HepG2 (cell line): ENCODE measurements around the gene C5orf34. TPM values are rescaled to one million over a fixed set of nuclear protein-coding genes. Genes with fewer than 3 reads are reported as not detected.

Experiments
- AKAP8 ChIP-seq: sonication (generic); formaldehyde crosslinking; IDR thresholded peaks from 2 replicates; pipeline ENCODE4 v1.5.1; 2020; ENCODE audit warnings: mild to moderate bottlenecking, missing genetic modification reagents
- BCL6 ChIP-seq: IDR thresholded peaks from 2 replicates; pipeline ENCODE4 v1.6.1; 2016; ENCODE audit warnings: missing genetic modification reagents, missing compliant biosample characterization
- BORCS8-MEF2B ChIP-seq: sonication (generic); formaldehyde crosslinking; IDR thresholded peaks from 2 replicates; pipeline ENCODE4 v1.8.0; 2022; ENCODE audit warnings: mild to moderate bottlenecking, missing genetic modification reagents
- EED ChIP-seq: sonication (generic); formaldehyde crosslinking; IDR thresholded peaks from 2 replicates; pipeline ENCODE4 v1.5.0; 2020; ENCODE audit warnings: mild to moderate bottlenecking, missing genetic modification reagents
- FOSL1 ChIP-seq: sonication (generic); formaldehyde crosslinking; IDR thresholded peaks from 2 replicates; pipeline ENCODE4 v1.9.0; 2021; ENCODE audit warnings: missing genetic modification reagents, borderline replicate concordance
- GTF3A ChIP-seq: sonication (generic); formaldehyde crosslinking; conservative IDR thresholded peaks from 2 replicates; pipeline ENCODE4 v1.4.0; 2020; ENCODE audit warnings: mild to moderate bottlenecking, missing genetic modification reagents
- HMG20A ChIP-seq: IDR thresholded peaks from 2 replicates; pipeline ENCODE4 v1.6.1; 2016; ENCODE audit warnings: borderline replicate concordance
- HNRNPH1 ChIP-seq: fragments of 200-400 bp; formaldehyde crosslinking; optimal IDR thresholded peaks from 2 replicates; pipeline ENCODE3; 2017; ENCODE audit warnings: mild to moderate bottlenecking, low read depth, low read length
- MBD4 ChIP-seq: IDR thresholded peaks from 2 replicates; pipeline ENCODE4 v1.6.1; 2012; ENCODE audit warnings: low read length, inconsistent platforms, borderline replicate concordance
- MBNL3 ChIP-seq: fragments of 250-450 bp; sonication (Bioruptor Pico); conservative IDR thresholded peaks from 2 replicates; pipeline ENCODE4 v1.8.0; 2022; ENCODE audit warnings: mild to moderate bottlenecking, inconsistent platforms
- NFKB2 ChIP-seq: sonication (generic); formaldehyde crosslinking; IDR thresholded peaks from 2 replicates; pipeline ENCODE4 v1.4.0; 2020; ENCODE audit warnings: missing genetic modification reagents, borderline replicate concordance
- RARA ChIP-seq: IDR thresholded peaks from 2 replicates; pipeline ENCODE4 v1.6.1; 2016; ENCODE audit warnings: missing genetic modification reagents, missing compliant biosample characterization
- STAG1 ChIP-seq: sonication (generic); formaldehyde crosslinking; IDR thresholded peaks from 2 replicates; pipeline ENCODE4 v1.4.0; 2020; ENCODE audit warnings: missing genetic modification reagents
- SYNCRIP ChIP-seq: fragments of 200-400 bp; formaldehyde crosslinking; IDR thresholded peaks from 2 replicates; pipeline ENCODE4 v1.6.1; 2018; ENCODE audit warnings: mild to moderate bottlenecking, low read depth, low read length; ENCODE audit not compliant: insufficient read depth
- TARDBP ChIP-seq: sonication (generic); formaldehyde crosslinking; IDR thresholded peaks from 2 replicates; pipeline ENCODE4 v1.8.0; 2022; ENCODE audit warnings: mild to moderate bottlenecking, missing genetic modification reagents
- TEAD3 ChIP-seq: optimal IDR thresholded peaks from 2 replicates; pipeline ENCODE3; 2016; ENCODE audit warnings: borderline replicate concordance
- ZBTB10 ChIP-seq: sonication (generic); formaldehyde crosslinking; IDR thresholded peaks from 2 replicates; pipeline ENCODE4 v1.4.0; 2020; ENCODE audit warnings: missing genetic modification reagents, borderline replicate concordance
- ZMYM2 ChIP-seq: sonication (generic); formaldehyde crosslinking; IDR thresholded peaks from 2 replicates; pipeline ENCODE4 v1.8.0; 2022; ENCODE audit warnings: mild to moderate bottlenecking, missing genetic modification reagents
- ZNF124 ChIP-seq: sonication (generic); formaldehyde crosslinking; IDR thresholded peaks from 2 replicates; pipeline ENCODE4 v1.4.0; 2020; ENCODE audit warnings: missing genetic modification reagents
- ZNF235 ChIP-seq: sonication (generic); formaldehyde crosslinking; IDR thresholded peaks from 2 replicates; pipeline ENCODE4 v1.8.1; 2023; ENCODE audit warnings: mild to moderate bottlenecking, missing genetic modification reagents, borderline replicate concordance
- ZNF34 ChIP-seq: sonication (generic); formaldehyde crosslinking; IDR thresholded peaks from 2 replicates; pipeline ENCODE4 v1.4.0; 2020; ENCODE audit warnings: mild to moderate bottlenecking, missing genetic modification reagents, borderline replicate concordance
- ZNF567 ChIP-seq: sonication (generic); formaldehyde crosslinking; IDR thresholded peaks from 2 replicates; pipeline ENCODE4 v1.8.1; 2023; ENCODE audit warnings: mild to moderate bottlenecking, missing genetic modification reagents, borderline replicate concordance
- ZNF577 ChIP-seq: sonication (generic); formaldehyde crosslinking; IDR thresholded peaks from 2 replicates; pipeline ENCODE4 v1.4.0; 2020; ENCODE audit warnings: mild to moderate bottlenecking, low read depth, missing genetic modification reagents, borderline replicate concordance
- ZNF781 ChIP-seq: sonication (generic); formaldehyde crosslinking; IDR thresholded peaks from 2 replicates; pipeline ENCODE4 v1.5.1; 2020; ENCODE audit warnings: borderline replicate concordance, mild to moderate bottlenecking, missing genetic modification reagents; ENCODE audit errors: not compliant biosample characterization
- polyA plus RNA-seq, 8 experiments: library from polyadenylated mRNA; depleted of rRNA in 3 of 8; stranded (reverse) in 7 of 8; unstranded in 1 of 8; fragments of >200 nt; fragmentation: Illumina TruSeq in 4 of 8; extraction: Trizol in 4 of 8; gene quantifications; 2 replicates each; pipeline versions ENCODE4 v1.2.1 to v1.2.3, GENCODE V29; 2011 to 2016; ENCODE audit warnings: low read depth in 4 of 8, missing spikeins in 1 of 8, mixed read lengths in 1 of 8; ENCODE audit not compliant: insufficient read depth in 1 of 8
- total RNA-seq, 5 experiments: library from RNA; depleted of rRNA; stranded (reverse); fragments of >200 nt; fragmentation: Illumina TruSeq; extraction: Trizol; gene quantifications; 2 replicates each; pipeline ENCODE4 v1.2.3, GENCODE V29; 2016; ENCODE audit warnings: low read depth in 1 of 5
- TF ChIP-seq, protein P1 (sequence below): sonication (generic); formaldehyde crosslinking; IDR thresholded peaks from 2 replicates; pipeline ENCODE4 v1.5.0; 2020; ENCODE audit warnings: mild to moderate bottlenecking, missing genetic modification reagents, borderline replicate concordance

C5orf34 gene
- total and polyA plus RNA-seq, 2 of the 13 experiments (the other 11 are each of a cell fraction or from before 2014, with no cell fraction given), result 3.2 to 6.4 TPM

GRCh38 chr5:43555895-43556606 lies 41.1 kb upstream of the C5orf34 start (continued):
- no peak for TF ChIP-seq ZNF34 (CRISPR knock-in tag)
- TF ChIP-seq ZBTB10 (CRISPR knock-in tag), result no peak
- TF ChIP-seq ZNF781 (CRISPR knock-in tag), result no peak
- no peak for TF ChIP-seq ZNF124 (CRISPR knock-in tag)
- TF ChIP-seq STAG1 (CRISPR knock-in tag), result no peak
- peak; percentile 35 for TF ChIP-seq TEAD3 (CRISPR knock-in tag)
- TF ChIP-seq BORCS8-MEF2B (CRISPR knock-in tag), result 0 out of 2 replicates have a peak, but pooled peaks have one; percentile 38
- no peak for TF ChIP-seq ZMYM2 (CRISPR knock-in tag)
- no peak for TF ChIP-seq EED (CRISPR knock-in tag)
- no peak for TF ChIP-seq HMG20A
- TF ChIP-seq, protein P1, sequence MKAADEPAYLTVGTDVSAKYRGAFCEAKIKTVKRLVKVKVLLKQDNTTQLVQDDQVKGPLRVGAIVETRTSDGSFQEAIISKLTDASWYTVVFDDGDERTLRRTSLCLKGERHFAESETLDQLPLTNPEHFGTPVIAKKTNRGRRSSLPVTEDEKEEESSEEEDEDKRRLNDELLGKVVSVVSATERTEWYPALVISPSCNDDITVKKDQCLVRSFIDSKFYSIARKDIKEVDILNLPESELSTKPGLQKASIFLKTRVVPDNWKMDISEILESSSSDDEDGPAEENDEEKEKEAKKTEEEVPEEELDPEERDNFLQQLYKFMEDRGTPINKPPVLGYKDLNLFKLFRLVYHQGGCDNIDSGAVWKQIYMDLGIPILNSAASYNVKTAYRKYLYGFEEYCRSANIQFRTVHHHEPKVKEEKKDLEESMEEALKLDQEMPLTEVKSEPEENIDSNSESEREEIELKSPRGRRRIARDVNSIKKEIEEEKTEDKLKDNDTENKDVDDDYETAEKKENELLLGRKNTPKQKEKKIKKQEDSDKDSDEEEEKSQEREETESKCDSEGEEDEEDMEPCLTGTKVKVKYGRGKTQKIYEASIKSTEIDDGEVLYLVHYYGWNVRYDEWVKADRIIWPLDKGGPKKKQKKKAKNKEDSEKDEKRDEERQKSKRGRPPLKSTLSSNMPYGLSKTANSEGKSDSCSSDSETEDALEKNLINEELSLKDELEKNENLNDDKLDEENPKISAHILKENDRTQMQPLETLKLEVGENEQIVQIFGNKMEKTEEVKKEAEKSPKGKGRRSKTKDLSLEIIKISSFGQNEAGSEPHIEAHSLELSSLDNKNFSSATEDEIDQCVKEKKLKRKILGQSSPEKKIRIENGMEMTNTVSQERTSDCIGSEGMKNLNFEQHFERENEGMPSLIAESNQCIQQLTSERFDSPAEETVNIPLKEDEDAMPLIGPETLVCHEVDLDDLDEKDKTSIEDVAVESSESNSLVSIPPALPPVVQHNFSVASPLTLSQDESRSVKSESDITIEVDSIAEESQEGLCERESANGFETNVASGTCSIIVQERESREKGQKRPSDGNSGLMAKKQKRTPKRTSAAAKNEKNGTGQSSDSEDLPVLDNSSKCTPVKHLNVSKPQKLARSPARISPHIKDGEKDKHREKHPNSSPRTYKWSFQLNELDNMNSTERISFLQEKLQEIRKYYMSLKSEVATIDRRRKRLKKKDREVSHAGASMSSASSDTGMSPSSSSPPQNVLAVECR, result peak; percentile 69
- TF ChIP-seq FOSL1 (CRISPR knock-in tag), result no peak
- TF ChIP-seq MBNL3 (CRISPR knock-in tag), result no peak
- TF ChIP-seq GTF3A (CRISPR knock-in tag), result 0 out of 2 replicates have a peak, but pooled peaks have one; percentile 38
- TF ChIP-seq HNRNPH1, result no peak
- 0 out of 2 replicates have a peak, but pooled peaks have one; percentile 42 for TF ChIP-seq NFKB2 (CRISPR knock-in tag)
- TF ChIP-seq RARA (CRISPR knock-in tag), result no peak
- no peak for TF ChIP-seq TARDBP
- no peak for TF ChIP-seq AKAP8 (CRISPR knock-in tag)
- TF ChIP-seq ZNF235, result no peak
- no peak for TF ChIP-seq SYNCRIP
- peak; percentile 82 for TF ChIP-seq BCL6 (CRISPR knock-in tag)
- no peak for TF ChIP-seq ZNF577 (CRISPR knock-in tag)
- no peak for TF ChIP-seq MBD4
- no peak for TF ChIP-seq ZNF567 (CRISPR knock-in tag)
